SK-N-DZ (cell line): ENCODE measurements around the gene KIAA0232.
"Not testable (repeated sequence)": the region's sequence is repeated elsewhere in the genome, so short reads cannot be mapped to it uniquely, and the experiment has no call there.

ENCODE experiments used
- DNase-seq: peaks from one replicate; pipeline ENCODE4 v3.0.0-alpha.2; 2015; ENCODE audit warnings: low spot score

The KIAA0232 gene

DNA sequence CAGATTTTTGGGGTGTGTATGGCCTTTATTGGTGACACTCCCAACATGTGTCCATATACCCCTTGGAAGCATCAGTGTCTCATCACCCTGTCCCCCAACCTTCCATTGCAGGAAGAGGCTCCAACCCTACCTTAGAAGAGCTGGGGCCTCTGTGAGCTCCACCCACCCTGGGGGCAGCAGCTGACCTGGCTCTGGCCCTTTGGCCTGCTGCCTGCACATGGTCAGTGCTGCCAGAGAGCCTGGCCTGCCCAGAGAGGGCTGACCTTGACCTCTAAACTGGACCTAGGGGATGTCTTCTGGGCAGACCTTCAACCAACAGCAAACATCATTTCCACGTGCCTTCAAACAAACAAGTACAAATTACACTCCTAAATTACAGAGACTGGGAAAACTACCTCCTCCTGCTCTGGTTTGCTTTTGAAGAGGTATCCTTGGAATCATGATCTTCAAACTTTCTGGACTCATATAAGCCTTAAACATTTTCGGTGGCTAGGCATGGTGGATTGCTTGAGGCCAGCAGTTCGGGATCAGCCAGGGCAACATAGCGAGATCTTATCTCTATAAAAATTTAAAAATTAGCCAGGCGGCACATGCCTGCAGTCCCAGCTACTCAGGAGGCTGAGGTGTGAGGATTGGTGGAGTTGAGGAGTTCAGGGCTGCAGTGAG, 27.3 kb upstream of the KIAA0232 start:
- no peak for DNase-seq

GRCh38 chr4:6756345-6756744, 26.2 kb upstream of the KIAA0232 start:
- DNase-seq: not testable (repeated sequence)

DNA sequence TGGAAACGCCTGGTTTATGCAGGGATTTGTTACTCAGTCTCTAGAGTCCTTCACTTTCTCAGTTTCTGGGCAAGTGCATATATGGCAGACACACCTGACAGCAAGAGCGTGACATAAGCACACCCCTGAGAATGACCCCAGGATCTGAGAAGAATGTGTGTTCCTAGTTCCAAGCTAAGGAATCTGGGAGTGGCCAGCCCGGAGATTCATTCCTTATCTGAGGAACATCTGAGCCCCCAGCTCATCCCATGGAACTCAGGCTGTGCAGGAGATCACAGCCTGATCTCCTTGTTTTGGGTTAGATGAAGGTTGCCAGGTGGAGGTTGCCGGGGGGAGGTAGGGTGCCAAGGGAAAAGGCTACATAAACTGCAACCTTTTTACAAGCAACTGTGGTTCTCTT, 23.8 kb upstream of the KIAA0232 start:
- no peak for DNase-seq

- DNase-seq: no peak
These were observed 21.7 kb upstream of the KIAA0232 start for GRCh38 chr4:6760865-6761264.

DNA sequence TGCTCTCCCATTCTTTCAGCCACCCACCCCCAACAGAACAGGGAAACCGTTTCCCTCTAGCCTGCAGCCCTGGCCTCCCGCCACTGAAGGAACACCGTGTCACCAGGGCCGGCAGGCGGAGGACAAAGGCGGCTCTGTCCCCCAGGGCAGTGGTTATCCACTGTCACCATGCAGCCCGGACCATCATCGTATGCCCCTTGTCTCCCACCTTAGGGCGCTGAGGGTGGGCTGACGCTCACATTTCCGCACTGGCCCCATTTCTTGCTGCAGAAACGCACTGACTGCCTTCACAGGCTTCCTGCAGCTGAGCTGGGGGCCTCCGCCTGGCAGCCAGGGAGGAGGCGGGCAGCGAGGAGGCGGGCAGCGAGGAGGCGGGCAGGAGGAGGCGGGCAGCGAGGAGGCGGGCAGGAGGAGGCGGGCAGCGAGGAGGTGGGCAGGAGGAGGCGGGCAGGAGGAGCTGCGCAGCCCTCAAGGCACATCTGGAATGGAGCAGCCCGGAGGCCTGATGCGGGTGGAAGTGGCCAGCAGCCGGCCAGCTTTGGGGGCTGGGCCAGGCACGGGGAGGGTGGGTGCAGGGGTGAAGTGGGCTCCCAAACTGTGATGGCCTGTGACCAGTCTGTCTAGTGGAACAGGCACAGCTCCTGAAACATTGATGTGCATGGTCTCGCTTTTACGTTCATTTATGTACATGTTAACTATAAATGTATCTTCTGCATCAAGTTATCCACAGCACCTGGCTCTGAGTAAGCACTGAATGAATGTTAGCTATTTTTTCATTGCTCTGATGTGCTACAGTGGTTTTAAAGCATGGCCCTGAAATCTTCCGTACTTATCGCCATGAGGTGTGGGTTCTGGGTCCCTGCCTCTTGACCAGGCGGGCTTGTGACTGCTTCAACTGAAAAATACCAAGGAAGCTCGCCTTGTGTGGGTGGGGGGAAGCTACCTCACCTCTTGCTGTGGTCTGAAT, 20.6 kb upstream of the KIAA0232 start:
- no peak for DNase-seq

- DNase-seq: no peak
These were observed 19.1 kb upstream of the KIAA0232 start for GRCh38 chr4:6763330-6763851.

- DNase-seq: no peak
These were observed 17.4 kb upstream of the KIAA0232 start for GRCh38 chr4:6764976-6765620.

- DNase-seq: no peak
These were observed 16.8 kb upstream of the KIAA0232 start for GRCh38 chr4:6765703-6766102.

DNA sequence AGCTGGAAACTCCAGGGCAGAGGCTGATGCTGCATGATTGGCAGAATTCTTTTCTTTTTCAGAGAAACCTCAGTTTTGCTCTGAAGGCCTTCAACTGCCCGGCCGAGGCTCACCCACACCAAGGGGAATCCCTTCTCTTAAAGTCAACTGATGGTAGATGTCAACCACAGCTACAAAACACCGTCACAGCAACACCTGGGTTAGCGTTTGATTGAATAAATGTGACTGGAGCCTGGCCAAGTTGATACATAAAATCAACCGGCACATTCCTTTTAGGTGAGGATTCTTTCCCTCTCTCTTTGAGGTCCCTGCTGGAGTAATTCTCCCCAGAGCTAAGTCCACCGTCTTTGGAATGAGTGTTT, 15.2 kb upstream of the KIAA0232 start:
- no peak for DNase-seq

- no peak for DNase-seq
These were observed 14.6 kb upstream of the KIAA0232 start for GRCh38 chr4:6767748-6768538.

DNA sequence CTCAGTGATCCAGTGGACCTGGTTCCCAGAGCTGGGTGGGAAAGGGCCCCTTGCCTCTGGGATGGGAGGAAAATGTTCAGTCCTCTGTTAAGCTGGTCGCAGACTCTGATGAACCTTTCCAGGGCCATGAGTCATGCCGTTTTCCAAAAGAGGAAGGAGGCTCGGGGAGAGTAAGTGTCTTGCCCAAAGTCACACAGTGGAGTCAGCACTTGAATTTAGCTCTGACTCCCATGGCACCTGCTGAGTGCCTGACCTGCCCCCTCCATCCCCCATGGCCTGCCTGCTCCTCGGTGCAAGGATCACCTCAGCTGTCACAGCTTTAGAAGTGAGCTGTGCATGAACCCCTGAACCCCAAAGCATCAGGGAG, 14.0 kb upstream of the KIAA0232 start:
- no peak for DNase-seq

- no peak for DNase-seq
These were observed 13.1 kb upstream of the KIAA0232 start for GRCh38 chr4:6769233-6769988.

GRCh38 chr4:6769989-6770420, 12.5 kb upstream of the KIAA0232 start:
- no peak for DNase-seq

DNA sequence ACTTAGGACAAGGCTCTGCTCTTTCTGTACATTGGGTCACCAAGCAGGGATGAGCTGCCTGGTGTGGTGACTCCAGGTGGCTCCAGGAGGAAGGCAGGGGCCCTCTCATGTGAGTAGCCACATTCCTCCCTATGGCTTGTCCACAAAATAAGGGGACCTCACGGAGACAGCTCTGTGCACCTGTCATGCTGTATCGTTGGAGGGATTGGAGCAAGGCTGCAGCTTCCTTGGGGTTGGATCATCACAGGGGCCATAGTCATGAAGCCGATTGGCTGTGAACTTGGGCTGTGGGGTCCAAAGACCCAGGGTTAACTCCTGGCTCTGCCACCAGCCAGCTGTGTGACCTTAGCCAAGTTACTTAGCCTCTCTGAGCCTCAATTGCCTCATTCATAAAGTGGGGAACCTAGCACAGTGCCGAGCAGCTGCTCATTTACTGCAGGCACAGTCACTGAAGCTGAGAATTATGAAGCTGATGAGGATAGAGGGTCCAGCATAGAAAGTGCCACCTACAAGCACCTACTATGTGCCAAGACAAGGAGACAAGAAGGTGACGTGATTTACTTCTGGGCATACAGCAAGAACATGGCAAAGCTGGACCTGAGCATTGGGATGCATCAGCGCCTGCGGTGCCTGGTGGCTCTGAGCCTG, 11.8 kb upstream of the KIAA0232 start:
- DNase-seq: no peak

DNA sequence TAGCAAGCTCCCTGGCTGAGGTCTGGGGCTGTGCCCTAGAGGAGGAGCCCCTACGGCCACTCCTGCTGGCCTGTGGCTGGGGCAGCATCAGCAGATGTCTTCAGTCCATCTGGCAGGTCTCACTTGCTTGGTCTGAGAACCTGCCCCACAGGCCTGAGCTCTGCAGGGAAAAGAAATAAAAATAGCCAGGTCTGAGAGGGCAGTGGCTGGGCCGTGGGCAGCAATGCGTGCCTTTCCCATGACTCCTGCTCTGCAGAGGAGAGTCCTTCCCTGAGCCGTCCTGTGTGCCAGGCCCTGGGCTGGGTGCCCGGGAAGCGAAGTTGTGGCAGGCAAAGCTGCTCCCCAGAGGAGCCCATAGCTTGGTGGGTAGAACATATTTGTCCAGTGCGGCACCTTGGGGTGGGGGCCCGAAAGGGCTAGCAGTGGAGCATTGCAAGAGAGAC, 11.3 kb upstream of the KIAA0232 start:
- no peak for DNase-seq

DNA sequence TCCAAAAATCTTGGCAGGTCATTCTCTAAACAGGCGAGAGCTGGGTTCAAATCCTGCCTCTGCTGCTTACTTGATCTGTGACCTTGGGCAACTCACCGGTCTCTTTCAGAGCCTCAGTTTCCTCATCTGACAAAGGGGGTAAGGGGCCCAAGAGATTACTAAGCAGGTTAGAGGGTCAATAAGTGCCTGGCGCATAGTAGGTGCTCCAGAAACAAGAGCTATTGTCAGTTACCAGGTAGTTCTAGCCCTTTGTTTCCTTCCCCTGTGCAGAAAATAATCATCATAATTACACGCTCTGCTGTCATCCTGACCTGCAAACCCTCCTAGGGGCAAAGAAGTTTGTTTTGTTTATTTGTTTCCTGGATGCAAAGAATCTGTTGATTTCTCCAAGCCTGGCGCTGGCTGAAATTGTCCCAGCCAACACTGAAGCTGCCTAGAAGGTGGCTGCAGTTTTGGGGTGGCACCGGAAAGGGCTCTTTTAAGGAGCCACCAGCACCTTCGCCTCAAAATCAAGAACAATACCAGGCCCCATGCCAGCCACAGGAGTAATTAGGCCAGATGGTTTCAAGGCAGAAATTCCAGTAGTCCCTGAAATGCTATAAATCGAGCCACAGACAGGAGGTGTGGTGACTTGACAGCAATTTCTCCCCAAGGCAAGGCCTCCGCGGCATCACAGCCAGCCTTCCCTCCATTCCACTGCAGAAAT, 10.2 kb upstream of the KIAA0232 start:
- no peak for DNase-seq

- no peak for DNase-seq
These were observed 9.4 kb upstream of the KIAA0232 start for GRCh38 chr4:6773106-6773505.

DNA sequence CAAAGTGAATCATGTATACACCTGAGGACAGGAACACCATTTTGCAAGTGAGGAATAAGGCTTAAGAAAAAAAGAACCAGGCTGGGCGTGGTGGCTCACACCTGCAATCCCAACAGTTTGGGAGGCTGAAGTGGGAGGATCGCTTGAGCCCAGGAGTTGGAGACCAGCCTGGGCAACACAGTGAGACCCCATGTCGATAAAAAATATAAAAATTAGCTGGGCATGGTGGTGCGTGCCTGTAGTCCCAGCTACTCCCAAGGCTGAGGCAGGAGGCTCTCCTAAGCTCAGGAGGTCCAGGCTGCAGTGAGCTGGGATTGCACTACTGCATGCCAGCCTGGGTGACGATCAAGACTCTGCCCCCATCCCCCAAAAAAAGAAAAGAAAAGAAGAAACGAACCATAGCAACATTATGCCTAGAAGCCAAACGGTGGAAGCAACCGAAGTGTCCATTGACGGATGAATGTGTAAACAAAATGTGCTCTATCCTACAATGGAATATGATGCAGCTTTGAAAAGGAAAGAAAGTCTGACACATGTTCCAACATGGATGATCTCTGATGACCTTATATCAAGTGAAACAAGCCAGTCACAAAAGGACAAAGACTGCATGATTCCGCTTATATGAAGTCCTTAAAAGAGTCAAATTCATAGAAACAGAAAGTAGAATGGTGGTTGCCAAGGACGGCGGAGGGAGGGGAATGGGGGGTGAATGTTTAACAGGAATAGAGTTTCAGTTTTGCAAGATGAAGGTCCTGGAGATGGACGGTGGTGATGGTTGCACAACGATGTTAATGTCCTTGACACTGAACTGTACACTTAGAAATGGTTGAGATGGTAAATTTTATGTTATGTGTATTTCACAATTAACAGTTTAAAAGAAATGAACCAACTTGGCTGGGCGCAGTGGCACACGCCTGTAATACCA, 8.6 kb upstream of the KIAA0232 start:
- no peak for DNase-seq
